MM.1S (cell line): ENCODE measurements around the gene RAC3.

ENCODE experiments used
- DNase-seq: peaks from one replicate; pipeline ENCODE4 v3.0.0-alpha.2; 2015
- H2AFZ ChIP-seq: fragments of 300-600 bp; sonication (generic); 2 replicates; pipeline ENCODE4 v1.6.0; 2016; ENCODE audit warnings: antibody characterized with exemption, low read length
- H3F3A ChIP-seq: fragments of 300-600 bp; sonication (generic); 2 replicates; pipeline ENCODE4 v1.6.1; 2016; ENCODE audit warnings: mild to moderate bottlenecking, antibody characterized with exemption, low read length, moderate library complexity, mixed read lengths; ENCODE audit not compliant: insufficient read depth
- H3K27ac ChIP-seq: fragments of 300-600 bp; sonication (generic); 2 replicates; pipeline ENCODE4 v1.5.1; 2016; ENCODE audit warnings: mild to moderate bottlenecking, low read length
- H3K27me3 ChIP-seq: fragments of 300-600 bp; sonication (generic); replicated peaks from 2 replicates; pipeline ENCODE4 v1.6.0; 2016; ENCODE audit warnings: low read length; ENCODE audit not compliant: insufficient read depth
- H3K36me3 ChIP-seq: fragments of 300-600 bp; sonication (generic); replicated peaks from 2 replicates; pipeline ENCODE4 v1.6.1; 2016; ENCODE audit warnings: mild to moderate bottlenecking, low read length, mixed read lengths; ENCODE audit not compliant: insufficient read depth
- H3K4me1 ChIP-seq: fragments of 300-600 bp; sonication (generic); 2 replicates; pipeline ENCODE4 v1.6.1; 2016; ENCODE audit warnings: low read length, mixed read lengths
- H3K4me2 ChIP-seq: fragments of 300-600 bp; sonication (generic); 2 replicates; pipeline ENCODE4 v1.6.0; 2016; ENCODE audit warnings: low read depth, low read length
- H3K4me3 ChIP-seq: fragments of 300-600 bp; sonication (generic); 2 replicates; pipeline ENCODE4 v1.5.1; 2016; ENCODE audit warnings: low read length, mixed read lengths
- H3K79me2 ChIP-seq: fragments of 300-600 bp; sonication (generic); 2 replicates; pipeline ENCODE4 v1.6.1; 2016; ENCODE audit warnings: mixed run types, low read length, mixed read lengths
- H3K9ac ChIP-seq: fragments of 300-600 bp; sonication (generic); 2 replicates; pipeline ENCODE4 v1.6.1; 2016; ENCODE audit warnings: low read length, mixed read lengths
- H3K9me2 ChIP-seq: fragments of 300-600 bp; sonication (generic); replicated peaks from 2 replicates; pipeline ENCODE4 v1.6.1; 2016; ENCODE audit warnings: mild to moderate bottlenecking, low read length, mixed read lengths; ENCODE audit not compliant: insufficient read depth
- H3K9me3 ChIP-seq: fragments of 300-600 bp; sonication (generic); replicated peaks from 2 replicates; pipeline ENCODE4 v1.6.1; 2016; ENCODE audit warnings: mild to moderate bottlenecking, low read length, mixed read lengths; ENCODE audit not compliant: insufficient read depth
- H4K20me1 ChIP-seq: fragments of 300-600 bp; sonication (generic); 2 replicates; pipeline ENCODE4 v1.6.1; 2016; ENCODE audit warnings: mild to moderate bottlenecking, low read length, moderate library complexity, mixed read lengths; ENCODE audit not compliant: insufficient read depth
- EZH2 ChIP-seq: fragments of 300-600 bp; sonication (generic); optimal IDR thresholded peaks from 2 replicates; pipeline ENCODE3; 2017; ENCODE audit warnings: low read depth, mild to moderate bottlenecking, antibody characterized with exemption, low read length, mixed read lengths
- EZH2phosphoT487 ChIP-seq: fragments of 300-600 bp; sonication (generic); IDR thresholded peaks from 2 replicates; pipeline ENCODE4 v1.6.1; 2018; ENCODE audit warnings: antibody characterized with exemption, low read length
- TF ChIP-seq, protein P1 (sequence below): fragments of 300-600 bp; sonication (generic); IDR thresholded peaks from 2 replicates; pipeline ENCODE4 v1.5.1; 2016; ENCODE audit warnings: antibody characterized with exemption, low read length, mixed read lengths

RAC3 gene

GRCh38 chr17:82049106-82049505, 17.6 kb downstream of the RAC3 start:
- no peak overlapping the region for H3K27ac ChIP-seq
- no peak for DNase-seq
- TF ChIP-seq EZH2phosphoT487 (no peak), EZH2 (no peak)
- TF ChIP-seq, protein P1, sequence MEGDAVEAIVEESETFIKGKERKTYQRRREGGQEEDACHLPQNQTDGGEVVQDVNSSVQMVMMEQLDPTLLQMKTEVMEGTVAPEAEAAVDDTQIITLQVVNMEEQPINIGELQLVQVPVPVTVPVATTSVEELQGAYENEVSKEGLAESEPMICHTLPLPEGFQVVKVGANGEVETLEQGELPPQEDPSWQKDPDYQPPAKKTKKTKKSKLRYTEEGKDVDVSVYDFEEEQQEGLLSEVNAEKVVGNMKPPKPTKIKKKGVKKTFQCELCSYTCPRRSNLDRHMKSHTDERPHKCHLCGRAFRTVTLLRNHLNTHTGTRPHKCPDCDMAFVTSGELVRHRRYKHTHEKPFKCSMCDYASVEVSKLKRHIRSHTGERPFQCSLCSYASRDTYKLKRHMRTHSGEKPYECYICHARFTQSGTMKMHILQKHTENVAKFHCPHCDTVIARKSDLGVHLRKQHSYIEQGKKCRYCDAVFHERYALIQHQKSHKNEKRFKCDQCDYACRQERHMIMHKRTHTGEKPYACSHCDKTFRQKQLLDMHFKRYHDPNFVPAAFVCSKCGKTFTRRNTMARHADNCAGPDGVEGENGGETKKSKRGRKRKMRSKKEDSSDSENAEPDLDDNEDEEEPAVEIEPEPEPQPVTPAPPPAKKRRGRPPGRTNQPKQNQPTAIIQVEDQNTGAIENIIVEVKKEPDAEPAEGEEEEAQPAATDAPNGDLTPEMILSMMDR: no peak
- no peaks in the 10 kb centered on the region for H3K9me3 ChIP-seq
- peaks cover 7% of the 10 kb centered on the region; the same call in 1 of the 2 replicates for H3K4me1 ChIP-seq
- H3K9me2 ChIP-seq: no peaks in the 10 kb centered on the region
- no peaks in the 10 kb centered on the region for H3K27me3 ChIP-seq
- no peak overlapping the region for H3K4me2 ChIP-seq
- H3K36me3 ChIP-seq: no peaks in the 10 kb centered on the region; the same call in 1 of the 2 replicates
- no peak overlapping the region for H2AFZ ChIP-seq
- no peak overlapping the region for H3K4me3 ChIP-seq
- no peaks in the 10 kb centered on the region for H3F3A ChIP-seq
- H4K20me1 ChIP-seq: no peaks in the 10 kb centered on the region
- peaks cover 24% of the 10 kb centered on the region for H3K79me2 ChIP-seq
- no peak overlapping the region for H3K9ac ChIP-seq

GRCh38 chr17:82049521-82049971, 18.1 kb downstream of the RAC3 start:
- no peaks in the 10 kb centered on the region for H3K27me3 ChIP-seq
- H2AFZ ChIP-seq: no peak overlapping the region
- no peaks in the 10 kb centered on the region for H4K20me1 ChIP-seq
- no peak overlapping the region for H3K4me3 ChIP-seq
- H3K9me2 ChIP-seq: no peaks in the 10 kb centered on the region
- H3F3A ChIP-seq: no peaks in the 10 kb centered on the region
- no peak for DNase-seq
- no peaks in the 10 kb centered on the region for H3K9me3 ChIP-seq
- peaks cover 7% of the 10 kb centered on the region; the same call in 1 of the 2 replicates for H3K4me1 ChIP-seq
- H3K4me2 ChIP-seq: no peak overlapping the region
- H3K36me3 ChIP-seq: no peaks in the 10 kb centered on the region; the same call in 1 of the 2 replicates
- H3K27ac ChIP-seq: no peak overlapping the region
- H3K9ac ChIP-seq: no peak overlapping the region
- H3K79me2 ChIP-seq: peaks cover 24% of the 10 kb centered on the region
- TF ChIP-seq EZH2phosphoT487 (no peak), EZH2 (no peak)
- TF ChIP-seq, protein P1: no peak

DNA sequence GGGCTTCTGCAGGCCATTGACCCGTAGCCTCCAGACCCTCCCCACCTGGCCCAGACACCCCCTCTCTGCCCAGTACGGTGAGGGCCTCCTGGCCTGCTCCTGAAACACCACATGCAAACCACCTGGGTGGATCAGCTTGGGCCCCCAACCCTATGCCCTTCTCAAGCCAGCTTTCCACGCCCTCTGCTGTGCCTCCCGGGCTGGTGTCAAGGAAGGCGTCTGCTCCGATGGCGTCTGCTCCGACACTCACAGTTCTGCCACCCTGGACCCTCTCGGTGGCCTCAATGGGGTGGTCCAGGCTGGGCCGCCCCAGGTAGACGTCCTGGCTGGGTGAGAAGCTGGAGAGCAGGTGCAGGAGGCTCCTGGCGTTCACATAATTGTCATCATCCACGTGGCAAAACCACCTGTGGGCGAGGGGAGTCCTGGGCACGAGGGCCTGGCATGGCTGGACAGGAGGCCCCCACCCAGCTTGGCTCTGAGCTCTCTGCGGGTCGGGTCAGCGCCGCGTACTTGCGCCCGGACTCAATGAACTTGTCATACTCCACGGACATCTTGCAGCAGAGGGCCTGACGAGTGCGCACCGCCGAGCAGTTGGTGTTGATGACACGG, 18.8 kb downstream of the RAC3 start:
- Histone ChIP-seq H2AFZ (no peak overlapping the region), H3F3A (no peaks in the 10 kb centered on the region), H3K4me3 (no peak overlapping the region; the same call in 1 of the 2 replicates), H3K79me2 (peaks cover 24% of the 10 kb centered on the region), H3K9me2 (no peaks in the 10 kb centered on the region), H3K4me2 (peak overlapping the region; percentile 94), H3K9me3 (no peaks in the 10 kb centered on the region), H4K20me1 (no peaks in the 10 kb centered on the region), H3K36me3 (no peaks in the 10 kb centered on the region; the same call in 1 of the 2 replicates), H3K9ac (no peak overlapping the region), H3K27ac (no peak overlapping the region), H3K4me1 (peaks cover 7% of the 10 kb centered on the region; the same call in 1 of the 2 replicates), H3K27me3 (no peaks in the 10 kb centered on the region)
- no peak for TF ChIP-seq EZH2
- TF ChIP-seq, protein P1: no peak
- TF ChIP-seq EZH2phosphoT487: no peak
- DNase-seq: no peak
